ENCODE data around the gene SDR39U1. TPM values are rescaled to one million over a fixed set of nuclear protein-coding genes. Genes with fewer than 3 reads are reported as not detected.

SDR39U1 gene
- total RNA-seq, 1 donor from 2014 or later = 68.2 TPM

- peak; percentile 92 for TF ChIP-seq CTCF (IDR thresholded peaks at IDR 0.05; ENCODE audit: unreplicated experiment)
- Mint-ChIP-seq H3K36me3 (ENCODE audit: insufficient read depth) (peaks cover 9% of the 10 kb centered on the region), H3K4me1 (ENCODE audit: low read depth) (peaks cover 31% of the 10 kb centered on the region), H3K27ac (peak overlapping the region; percentile 35), H3K27me3 (no peaks in the 10 kb centered on the region), H3K4me3 (ENCODE audit: low read depth) (peak overlapping the region; percentile 83), H3K9me3 (ENCODE audit: low read depth) (no peaks in the 10 kb centered on the region)
- peak; percentile 79 for DNase-seq (ENCODE audit: low spot score, unreplicated experiment)
These were observed 10.9 kb downstream of the SDR39U1 start for GRCh38 chr14:24431569-24432258.

GRCh38 chr14:24430682-24431568 lies 11.7 kb downstream of the SDR39U1 start:
- H3K9me3 Mint-ChIP-seq (ENCODE audit: low read depth) = no peaks in the 10 kb centered on the region
- DNase-seq (ENCODE audit: low spot score, unreplicated experiment) = no peak
- H3K27ac Mint-ChIP-seq = peak overlapping the region; percentile 93
- peaks cover 33% of the 10 kb centered on the region for H3K4me1 Mint-ChIP-seq (ENCODE audit: low read depth)
- H3K4me3 Mint-ChIP-seq (ENCODE audit: low read depth) = peak overlapping the region; percentile 83
- TF ChIP-seq CTCF (IDR thresholded peaks at IDR 0.05; ENCODE audit: unreplicated experiment) = no peak
- H3K36me3 Mint-ChIP-seq (ENCODE audit: insufficient read depth) = peaks cover 7% of the 10 kb centered on the region
- H3K27me3 Mint-ChIP-seq = no peaks in the 10 kb centered on the region

GRCh38 chr14:24430143-24430681 lies 12.4 kb downstream of the SDR39U1 start:
- no peak for TF ChIP-seq CTCF (IDR thresholded peaks at IDR 0.05; ENCODE audit: unreplicated experiment)
- Mint-ChIP-seq H3K27me3 (no peaks in the 10 kb centered on the region), H3K9me3 (ENCODE audit: low read depth) (no peaks in the 10 kb centered on the region), H3K36me3 (ENCODE audit: insufficient read depth) (peaks cover 7% of the 10 kb centered on the region), H3K4me3 (ENCODE audit: low read depth) (peak overlapping the region; percentile 83), H3K27ac (peak overlapping the region; percentile 93), H3K4me1 (ENCODE audit: low read depth) (peaks cover 29% of the 10 kb centered on the region)
- DNase-seq (ENCODE audit: low spot score, unreplicated experiment) = peak; percentile 63

GRCh38 chr14:24429395-24430142 lies 13.0 kb downstream of the SDR39U1 start, which contains the start of the genes CBLN3 and KHNYN:
Gene CBLN3 (minus strand): TSS chr14:24429668. CDS start chr14:24429054, 614 bp downstream.
Gene KHNYN (plus strand): TSS chr14:24429954. CDS start chr14:24430731, 777 bp downstream.
- H3K27ac Mint-ChIP-seq = peak within 1 kb of the TSS; percentile 97
- no peaks in the 10 kb centered on the region for H3K27me3 Mint-ChIP-seq
- H3K9me3 Mint-ChIP-seq (ENCODE audit: low read depth) = no peaks in the 10 kb centered on the region
- H3K36me3 Mint-ChIP-seq (ENCODE audit: insufficient read depth) = peaks cover 7% of the 10 kb centered on the region
- TF ChIP-seq CTCF (IDR thresholded peaks at IDR 0.05; ENCODE audit: unreplicated experiment) = no peak
- H3K4me1 Mint-ChIP-seq (ENCODE audit: low read depth) = peaks cover 22% of the 10 kb centered on the region
- DNase-seq (ENCODE audit: low spot score, unreplicated experiment) = peak; percentile 67
- H3K4me3 Mint-ChIP-seq (ENCODE audit: low read depth) = peak within 1 kb of the TSS; percentile 83

Data from progenitor cell of endocrine pancreas (in vitro differentiated cells).